ENCODE data around the gene CDK2. TPM values are rescaled to one million over a fixed set of nuclear protein-coding genes. Genes with fewer than 3 reads are reported as not detected.
A peak's percentile ranks its signal among the peaks of the same experiment; 100 is the strongest.

Gene CDK2
- total and polyA plus RNA-seq, 2 of the 4 experiments (the other 2 are of a cell fraction): 42.5 to 61.7 TPM

GRCh38 chr12:55972456-55972855, 5.8 kb downstream of the CDK2 start:
- ATAC-seq (ENCODE audit: low read depth) (no peak), DNase-seq (no peak)
- Histone ChIP-seq H4K8ac (ENCODE audit: low read depth in 2 of 2, low read length in 2 of 2) (peak overlapping the region; percentile 74 to 98; a peak in 3 of 4 replicates), H2BK120ac (ENCODE audit: low read depth, low read length) (peak overlapping the region; percentile 84; the same call in 1 of the 2 replicates), H2AK5ac (ENCODE audit: low read depth, low read length) (peak overlapping the region; percentile 100), H4K20me1 (ENCODE audit: insufficient read depth, low read length) (peaks cover 6% of the 10 kb centered on the region; the same call in 1 of the 2 replicates), H3K14ac (replicated peaks; ENCODE audit: low read depth, low read length) (peak overlapping the region; percentile 81), H2BK15ac (ENCODE audit: low read depth, low read length) (peak overlapping the region; percentile 99; the same call in 2 of the 3 replicates), H3K36me3 (ENCODE audit: control insufficient read depth, insufficient read depth, low read length) (peaks cover 5% of the 10 kb centered on the region), H3K4me2 (ENCODE audit: low read depth, low read length) (peak overlapping the region; percentile 91), H2AFZ (replicated peaks; ENCODE audit: low read length, poor library complexity) (no peak overlapping the region), H2AK9ac (replicated peaks; ENCODE audit: low read depth, low read length, poor library complexity) (peak overlapping the region; percentile 86), H3K9ac (ENCODE audit: low read depth, low read length) (peak overlapping the region; percentile 85), H3K9me1 (ENCODE audit: insufficient read depth, low read length) (peaks cover 10% of the 10 kb centered on the region; the same call in 1 of the 2 replicates), H2BK5ac (ENCODE audit: low read depth, low read length, poor library complexity, severe bottlenecking) (peak overlapping the region; percentile 98), H3K4me3 (ENCODE audit: insufficient read depth, low read depth, low read length) (peak overlapping the region; percentile 61), H3K18ac (ENCODE audit: low read depth, low read length) (peak overlapping the region; percentile 58; the same call in 1 of the 2 replicates), H3K56ac (ENCODE audit: extremely low read depth, insufficient read depth, low read length) (peak overlapping the region; percentile 71), H4K5ac (ENCODE audit: low read depth, low read length) (peak overlapping the region; percentile 58), H3K9me3 (ENCODE audit: control insufficient read depth, insufficient read depth, low read length) (no peaks in the 10 kb centered on the region), H2BK20ac (ENCODE audit: low read depth, low read length) (peak overlapping the region; percentile 2; the same call in 1 of the 2 replicates), H3K27me3 (ENCODE audit: control insufficient read depth, insufficient read depth, low read length) (no peaks in the 10 kb centered on the region), H3K79me1 (ENCODE audit: low read depth in 1 of 2, low read length in 2 of 2) (peaks cover 7 to 67% of the 10 kb centered on the region in 2 experiments; a peak in 3 of 4 replicates), H4K91ac (ENCODE audit: insufficient read depth, low read depth, low read length) (peak overlapping the region; percentile 88), H3K23ac (ENCODE audit: low read depth, low read length) (peak overlapping the region; percentile 97), H3K4me1 (ENCODE audit: control insufficient read depth, insufficient read depth, low read length) (peaks cover 5% of the 10 kb centered on the region), H3K4ac (ENCODE audit: low read depth, low read length) (peak overlapping the region; percentile 97), H3K27ac (ENCODE audit: insufficient read depth, low read length) (peak overlapping the region; percentile 60)
- WGBS, 2 experiments (ENCODE audit: extremely low coverage in 2 of 2, insufficient read length in 1 of 2): no CpG with 5 or more reads among the region's 1 CpG
- no peak for TF ChIP-seq RCOR1 (IDR thresholded peaks at IDR 0.05; ENCODE audit: insufficient replicate concordance, low read length)
- intact Hi-C loops (cut with micrococcal nuclease) (no loop called here), in situ Hi-C loops (cut with MboI; ENCODE audit: low sequenced_read_pairs) (no loop called here), dilution Hi-C loops (cut with HindIII; ENCODE audit: low sequenced_read_pairs, unreplicated experiment) (no loop called here)
- ChIA-PET CTCF (no interaction called here), POLR2A (ENCODE audit: unreplicated experiment) (no interaction called here)
- BruUV-seq (replicated peaks): no TSS peak
